Spleen (tissue), 11 donors: ENCODE results near the gene CEP63. TPM values are rescaled to one million over a fixed set of nuclear protein-coding genes. Genes with fewer than 3 reads are reported as not detected.

Source experiments
- DNase-seq: peaks from one replicate; pipeline ENCODE4 v3.0.0-alpha.2; 2020
- H3K27ac ChIP-seq, 8 donors: fragments of 200-600 bp; sonication (generic) in 7 of 8; 1 replicate in 4 of 8; 2 replicates in 4 of 8; pipeline versions ENCODE4 v1.5.0 to v1.8.0; 2016 to 2021; ENCODE audit warnings: inconsistent platforms in 4 of 8, mild to moderate bottlenecking in 4 of 8, moderate library complexity in 1 of 8
- H3K27me3 ChIP-seq, 7 donors: fragments of 200-600 bp; sonication (generic) in 6 of 7; replicated peaks in 1 of 7; 1 replicate in 4 of 7; 2 replicates in 3 of 7; pipeline versions ENCODE4 v1.5.0 to v1.8.0; 2016 to 2021; ENCODE audit warnings: inconsistent platforms in 3 of 7, mild to moderate bottlenecking in 1 of 7
- H3K36me3 ChIP-seq, 6 donors: fragments of 200-600 bp; sonication (generic) in 5 of 6; 1 replicate in 4 of 6; 2 replicates in 2 of 6; pipeline versions ENCODE4 v1.5.0 to v1.8.0; 2016 to 2021; ENCODE audit warnings: inconsistent platforms in 2 of 6
- H3K4me1 ChIP-seq, 6 donors: fragments of 200-600 bp; sonication (generic) in 5 of 6; 1 replicate in 3 of 6; 2 replicates in 3 of 6; pipeline versions ENCODE4 v1.5.0 to v1.8.0; 2016 to 2021; ENCODE audit warnings: inconsistent platforms in 3 of 6
- H3K4me3 ChIP-seq, 8 donors: fragments of 200-600 bp; sonication (generic) in 7 of 8; 1 replicate in 4 of 8; 2 replicates in 4 of 8; pipeline versions ENCODE4 v1.5.0 to v1.8.0; 2016 to 2021; ENCODE audit warnings: inconsistent platforms in 4 of 8, mild to moderate bottlenecking in 4 of 8, moderate library complexity in 2 of 8
- H3K9me3 ChIP-seq, 8 donors: fragments of 200-600 bp; sonication (generic) in 7 of 8; 1 replicate in 4 of 8; 2 replicates in 4 of 8; pipeline versions ENCODE4 v1.5.0 to v1.8.0; 2016 to 2021; ENCODE audit warnings: inconsistent platforms in 4 of 8
- CTCF ChIP-seq, 11 experiments: fragments of 200-600 bp in 7 of 11; fragments of 450-650 bp in 4 of 11; sonication (generic) in 4 of 11; IDR thresholded peaks in 8 of 11; conservative IDR thresholded peaks in 3 of 11; 1 replicate in 7 of 11; 2 replicates in 4 of 11; pipeline versions ENCODE4 v1.4.0 to v1.8.0; 2016 to 2021; ENCODE audit warnings: antibody characterized with exemption in 11 of 11, inconsistent platforms in 4 of 11, mild to moderate bottlenecking in 1 of 11
- POLR2A ChIP-seq, 3 donors: fragments of 450-650 bp; IDR thresholded peaks; one replicate each; pipeline ENCODE4 v1.5.1; 2017; ENCODE audit warnings: antibody characterized with exemption in 3 of 3, mild to moderate bottlenecking in 1 of 3
- POLR2AphosphoS5 ChIP-seq, 3 donors: sonication (generic); formaldehyde crosslinking; IDR thresholded peaks; one replicate each; pipeline ENCODE4 v1.5.1; 2017; ENCODE audit warnings: antibody characterized with exemption in 3 of 3
- WGBS, 5 donors: extraction: QIAGEN DNeasy Blood & Tissue Kit in 3 of 5; methylation state at CpG; one replicate each; pipeline versions ENCODE4 v1.1.5 to v1.1.7; 2013 to 2018; 5-methylcytosine and 5-hydroxymethylcytosine counted together
- intact Hi-C: fragments of 100-400 bp; cut with DNase I; formaldehyde crosslinking; loops from one replicate; pipeline ENCODE4 v1.15.0; 2023; ENCODE audit warnings: low total_unique reads
- polyA plus RNA-seq, 3 donors: library from polyadenylated mRNA; stranded (reverse); fragments of 200-250 nt; gene quantifications; one replicate each; pipeline ENCODE4 v1.2.1, GENCODE V29; 2013
- total RNA-seq, 7 donors: library from RNA; depleted of rRNA in 3 of 7; stranded (reverse); fragments of >200 nt in 3 of 7; fragmentation: NEBNext Ultra II Directional in 4 of 7; extraction: Animal tissue kit (Norgen Biotek cat#: 25700) in 4 of 7; gene quantifications; one replicate each; pipeline versions ENCODE4 v1.1.0 to v1.2.1, GENCODE V29; 2016 to 2021
- donor health status: healthy with polysubstance abuse.
- donor health status: DM: no; HTN: no; CAD: no; lungs with moderate emphysema.
- donor health status: DM: no; HTN: no; CAD: no.
- donor health status: Bipolar disorder and iron deficiency.
- donor health status: healthy.
- donor health status: DM: no; HTN: no; CAD: no.
- donor health status: DM: yes; HTN: yes; CAD: no.

CEP63 gene
- total and polyA plus RNA-seq, 10 donors, result 13.4 to 37.0 (median 28.1) TPM

GRCh38 chr3:134620476-134621115, 134.7 kb downstream of the CEP63 start:
- WGBS, 5 donors, result 78 to 91% (median 86%) methylated on average over 5 of the region's 5 CpGs
- Histone ChIP-seq H3K4me1 (no peaks in the 10 kb centered on the region), H3K4me3 (no peak overlapping the region), H3K36me3 (no peaks in the 10 kb centered on the region), H3K9me3 (no peaks in the 10 kb centered on the region), H3K27ac (no peak overlapping the region), H3K27me3 (no peaks in the 10 kb centered on the region)
- TF ChIP-seq POLR2A (IDR thresholded peaks at IDR 0.05) (no peak), CTCF (IDR thresholded peaks at IDR 0.05 in 8 of 11, conservative IDR thresholded peaks at IDR 0.05 in 3 of 11) (no peak), POLR2AphosphoS5 (IDR thresholded peaks at IDR 0.05) (no peak)
- intact Hi-C loops, result no loop called here
- DNase-seq, result peak; percentile 54

GRCh38 chr3:134621854-134622253, 136.0 kb downstream of the CEP63 start:
- H3K27me3 ChIP-seq, result no peaks in the 10 kb centered on the region
- no peak for TF ChIP-seq POLR2AphosphoS5 (IDR thresholded peaks at IDR 0.05)
- no peak for TF ChIP-seq CTCF (IDR thresholded peaks at IDR 0.05 in 8 of 11, conservative IDR thresholded peaks at IDR 0.05 in 3 of 11)
- TF ChIP-seq POLR2A (IDR thresholded peaks at IDR 0.05), result no peak
- no peaks in the 10 kb centered on the region for H3K9me3 ChIP-seq
- intact Hi-C loops, result no loop called here
- no peak overlapping the region for H3K27ac ChIP-seq
- 58 to 67% (median 64%) methylated on average over 3 of the region's 3 CpGs for WGBS, 5 donors
- no peak overlapping the region for H3K4me3 ChIP-seq
- DNase-seq, result no peak
- H3K4me1 ChIP-seq, result no peaks in the 10 kb centered on the region
- H3K36me3 ChIP-seq, result no peaks in the 10 kb centered on the region

- peak; percentile 59 for DNase-seq
- Histone ChIP-seq H3K4me1 (peaks cover 0 to 5% (median 0%) of the 10 kb centered on the region in 6 donors), H3K4me3 (no peak overlapping the region), H3K27me3 (no peaks in the 10 kb centered on the region), H3K27ac (no peak overlapping the region), H3K9me3 (no peaks in the 10 kb centered on the region), H3K36me3 (no peaks in the 10 kb centered on the region)
- intact Hi-C loops, result no loop called here
- WGBS, 5 donors, result 69 to 93% (median 83%) methylated on average over 5 of the region's 5 CpGs
- TF ChIP-seq POLR2A (IDR thresholded peaks at IDR 0.05), result no peak
Observed at GRCh38 chr3:134622806-134623365, 137.0 kb downstream of the CEP63 start.

- WGBS, 5 donors, result 88 to 93% (median 90%) methylated on average over 7 of the region's 7 CpGs
- DNase-seq, result no peak
- H3K4me3 ChIP-seq, result no peak overlapping the region
- intact Hi-C loops, result no loop called here
- TF ChIP-seq CTCF (IDR thresholded peaks at IDR 0.05 in 8 of 11, conservative IDR thresholded peaks at IDR 0.05 in 3 of 11), result no peak
- no peak for TF ChIP-seq POLR2AphosphoS5 (IDR thresholded peaks at IDR 0.05)
- no peak for TF ChIP-seq POLR2A (IDR thresholded peaks at IDR 0.05)
- H3K9me3 ChIP-seq, result no peaks in the 10 kb centered on the region
- no peak overlapping the region for H3K27ac ChIP-seq
- H3K27me3 ChIP-seq, result no peaks in the 10 kb centered on the region
- H3K36me3 ChIP-seq, result no peaks in the 10 kb centered on the region
- peaks cover 0 to 6% (median 0%) of the 10 kb centered on the region in 6 donors for H3K4me1 ChIP-seq
Observed at GRCh38 chr3:134623615-134624245, 137.9 kb downstream of the CEP63 start.

Other genes starting within 250 kb of the CEP63 start
- 100 to 1,000 TPM in 1 of 7 donors, 10 to 100 TPM in 6; 37.1 to 108 (median 55.9) TPM for gene RYK, start 235.2 kb upstream of the CEP63 start, total RNA-seq
- gene RYK, start 235.2 kb upstream of the CEP63 start, polyA plus RNA-seq, result 10 to 100 TPM; 18.9 to 24.9 (median 22.5) TPM
- 10 to 100 TPM; 27.5 to 83.4 (median 53.1) TPM for gene AMOTL2, start 111.6 kb upstream of the CEP63 start, total RNA-seq
- gene AMOTL2, start 111.6 kb upstream of the CEP63 start, polyA plus RNA-seq, result 10 to 100 TPM in 1 of 3 donors, 1 to 10 TPM in 2; 3.8 to 15.7 (median 6.0) TPM
- gene ANAPC13, start 72 bp upstream of the CEP63 start, total RNA-seq, result 10 to 100 TPM; 31.1 to 64.8 (median 49.4) TPM
- gene ANAPC13, start 72 bp upstream of the CEP63 start, polyA plus RNA-seq, result 10 to 100 TPM; 46.4 to 63.8 (median 62.4) TPM
- gene KY, start 165.0 kb downstream of the CEP63 start, total RNA-seq, result under 1 TPM in 1 of 7 donors, not detected in 6; 0.17 TPM
- gene KY, start 165.0 kb downstream of the CEP63 start, polyA plus RNA-seq, result not detected